KBM-7 (cell line): Measurements from ENCODE around the gene R3HCC1L.

Source experiments
- DNase-seq: peaks from one replicate; pipeline ENCODE4 v3.0.0-alpha.2; 2015
- in situ Hi-C: fragments of 300-500 bp; cut with MboI; formaldehyde crosslinking; loops from 2 replicates; pipeline ENCODE4 v1.14.3; 2020; ENCODE audit warnings: low sequenced_read_pairs, low pct_unique_long_range_greater_than_20kb, mixed read lengths

Gene R3HCC1L

GRCh38 chr10:98267069-98267893, 132.8 kb downstream of the R3HCC1L start:
- no peak for DNase-seq
- in situ Hi-C loops: no loop called here

GRCh38 chr10:98267894-98268693, 133.6 kb downstream of the R3HCC1L start, which contains the start of gene LOXL4:
TSS of gene LOXL4 (minus strand) at chr10:98268194. CDS start at chr10:98263019, 5,175 bp downstream.
- DNase-seq: peak; percentile 50
- in situ Hi-C loops: no loop called here

GRCh38 chr10:98268694-98269431, 134.4 kb downstream of the R3HCC1L start:
- in situ Hi-C loops: no loop called here
- DNase-seq: no peak

GRCh38 chr10:98269435-98269912, 135.0 kb downstream of the R3HCC1L start:
- no peak for DNase-seq
- in situ Hi-C loops: no loop called here

GRCh38 chr10:98270073-98270740, 135.8 kb downstream of the R3HCC1L start:
- no peak for DNase-seq
- in situ Hi-C loops: no loop called here

DNA sequence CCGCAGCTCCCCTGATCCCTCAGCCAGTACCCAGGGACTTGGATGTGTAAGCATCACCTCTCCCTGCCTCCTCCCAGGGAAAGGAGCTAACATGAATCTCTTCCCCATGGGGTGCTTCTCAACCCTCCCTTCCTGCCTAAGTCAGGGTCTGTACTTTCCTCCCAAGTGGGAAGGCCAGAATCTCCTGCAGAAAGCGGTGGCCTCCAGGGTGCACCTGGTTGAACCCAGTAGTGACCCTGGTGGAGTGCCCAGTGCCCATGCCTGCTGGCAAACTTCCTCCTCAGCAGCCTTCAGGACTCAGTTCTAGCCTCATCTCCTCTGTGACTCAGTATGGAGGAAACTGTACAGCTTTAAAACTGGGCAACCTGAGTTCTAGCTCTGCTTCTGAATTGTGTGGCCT, 136.3 kb downstream of the R3HCC1L start:
- DNase-seq: no peak
- in situ Hi-C loops: no loop called here

GRCh38 chr10:98272245-98272644, 137.8 kb downstream of the R3HCC1L start:
- in situ Hi-C loops: no loop called here
- no peak for DNase-seq

DNA sequence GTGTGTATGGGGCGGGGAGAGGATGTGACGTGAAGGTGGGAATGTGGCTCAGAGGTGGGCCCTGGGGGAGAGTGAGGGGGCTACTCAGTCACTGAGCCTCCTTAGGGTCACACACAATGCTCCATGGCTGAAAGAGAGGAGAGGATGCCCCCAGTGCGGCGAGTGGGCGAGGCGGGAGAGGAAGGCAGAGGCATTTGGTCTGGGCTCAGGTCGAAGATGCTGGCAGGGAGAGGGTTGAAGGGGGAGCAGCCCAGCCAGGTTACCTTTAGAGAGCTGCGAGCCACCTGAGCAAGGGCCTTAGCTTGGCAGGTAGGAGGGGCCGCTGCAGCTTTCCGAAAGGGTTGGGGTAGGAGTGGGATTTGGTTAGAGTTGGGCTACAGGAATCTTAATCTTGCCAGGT, 138.2 kb downstream of the R3HCC1L start:
- in situ Hi-C loops: no loop called here
- no peak for DNase-seq

GRCh38 chr10:98273057-98273850, 138.8 kb downstream of the R3HCC1L start:
- no peak for DNase-seq
- in situ Hi-C loops: no loop called here

- in situ Hi-C loops: no loop called here
- no peak for DNase-seq
These were observed 140.1 kb downstream of the R3HCC1L start for GRCh38 chr10:98274562-98274961.

- in situ Hi-C loops: no loop called here
These were observed 141.9 kb downstream of the R3HCC1L start for GRCh38 chr10:98276311-98276710.

DNA sequence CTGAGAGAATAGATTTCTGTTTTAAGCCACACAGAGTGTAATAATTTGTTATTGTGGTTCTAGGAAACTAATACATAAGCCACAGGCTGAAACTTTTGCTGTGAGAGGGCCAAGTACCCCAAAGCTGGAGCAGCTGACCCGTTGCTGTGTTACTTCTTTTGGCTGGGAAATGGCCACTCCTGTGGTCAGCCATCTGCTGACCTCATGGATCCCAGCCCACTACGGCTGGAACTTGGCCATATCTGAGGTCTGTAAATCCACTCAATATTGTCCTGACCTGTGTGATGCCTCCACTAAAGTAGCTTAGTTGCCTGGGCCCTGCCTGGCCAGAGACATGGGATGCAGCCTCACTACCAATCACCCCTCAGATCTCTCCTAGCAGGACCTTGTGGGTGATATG, 151.0 kb downstream of the R3HCC1L start:
- in situ Hi-C loops: no loop called here
- no peak for DNase-seq

More at GRCh38 chr10:98276311-98276710, 141.9 kb downstream of the R3HCC1L start:
- DNase-seq: no peak

DNA sequence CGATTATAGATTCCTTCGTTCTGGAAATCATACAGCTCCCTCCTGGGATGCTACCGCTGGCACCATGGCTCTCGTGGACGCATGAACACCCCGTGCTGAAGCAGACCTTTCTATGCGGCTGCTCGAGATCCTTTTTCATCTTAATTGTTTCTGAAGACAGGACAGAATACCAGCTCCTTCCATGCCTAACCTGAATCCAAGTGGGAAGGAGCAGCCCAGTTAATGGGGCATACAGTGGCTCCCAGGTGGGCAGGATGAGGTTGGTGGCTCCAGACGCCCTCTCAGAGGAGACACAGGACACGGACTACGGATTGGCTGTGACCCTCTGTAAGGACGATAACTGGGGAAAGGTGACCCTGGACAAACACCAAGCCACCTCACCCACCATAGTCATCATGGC, 152.0 kb downstream of the R3HCC1L start:
- DNase-seq: no peak
- in situ Hi-C loops: no loop called here

GRCh38 chr10:98287321-98287720, 152.9 kb downstream of the R3HCC1L start:
- DNase-seq: no peak
- in situ Hi-C loops: no loop called here

- no peak for DNase-seq
- in situ Hi-C loops: no loop called here
These were observed 155.3 kb downstream of the R3HCC1L start for GRCh38 chr10:98289802-98290209.

DNA sequence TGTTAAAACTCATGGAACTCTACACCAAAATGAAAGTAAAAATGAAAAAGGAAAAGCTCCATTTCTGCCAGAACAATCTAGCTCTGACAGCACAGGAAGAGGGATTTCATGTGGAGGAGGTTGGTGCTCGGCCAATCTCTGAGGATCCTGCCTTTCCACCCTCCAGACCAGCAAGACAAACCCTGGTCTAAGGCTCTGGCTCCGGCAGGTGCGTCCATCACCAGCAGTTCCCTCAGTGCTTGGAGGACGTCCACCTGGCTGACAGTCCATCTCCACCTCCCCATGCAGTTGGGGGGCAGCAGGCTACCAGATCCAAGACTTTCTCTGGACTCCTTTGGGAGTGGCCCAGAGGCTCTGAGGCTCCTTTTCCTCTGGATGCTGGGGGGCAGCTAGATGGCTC, 158.5 kb downstream of the R3HCC1L start:
- DNase-seq: no peak
- in situ Hi-C loops: no loop called here

GRCh38 chr10:98293550-98294269, 159.3 kb downstream of the R3HCC1L start:
- in situ Hi-C loops: no loop called here
- no peak for DNase-seq

GRCh38 chr10:98294270-98294627, 159.8 kb downstream of the R3HCC1L start:
- in situ Hi-C loops: no loop called here
- no peak for DNase-seq
